ENCODE measurements around the gene GCKR. TPM values are rescaled to one million over a fixed set of nuclear protein-coding genes. Genes with fewer than 3 reads are reported as not detected.

The GCKR gene
- total and polyA plus RNA-seq, 12 donors: 0.24 to 29.4 (median 7.5) TPM

DNA sequence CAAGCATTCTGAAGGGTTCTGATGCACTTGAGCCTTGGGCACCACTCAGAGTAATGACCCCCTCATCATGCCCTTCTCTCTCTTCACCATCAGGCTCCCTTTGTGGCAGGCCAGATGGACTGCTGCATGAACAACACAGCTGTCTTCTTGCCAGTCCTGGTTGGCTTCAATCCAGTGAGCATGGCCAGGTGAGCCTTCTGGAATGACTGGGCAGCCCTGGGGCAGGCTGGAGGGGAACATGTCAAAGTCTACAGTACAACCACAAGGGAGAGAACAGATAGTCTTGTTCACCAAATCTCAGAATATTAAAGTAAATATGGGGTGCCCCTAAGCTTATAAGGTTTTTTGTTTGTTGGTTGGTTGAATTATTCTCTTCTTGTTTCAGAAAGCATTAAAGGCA is 4.4 kb downstream of the GCKR start:
- H3K27ac ChIP-seq: no peak overlapping the region
- no peaks in the 10 kb centered on the region for H3K9me3 ChIP-seq (replicated peaks in 1 of 3)
- H3K4me3 ChIP-seq: no peak overlapping the region
- TF ChIP-seq POLR2A (IDR thresholded peaks at IDR 0.05): no peak
- TF ChIP-seq, protein P1, sequence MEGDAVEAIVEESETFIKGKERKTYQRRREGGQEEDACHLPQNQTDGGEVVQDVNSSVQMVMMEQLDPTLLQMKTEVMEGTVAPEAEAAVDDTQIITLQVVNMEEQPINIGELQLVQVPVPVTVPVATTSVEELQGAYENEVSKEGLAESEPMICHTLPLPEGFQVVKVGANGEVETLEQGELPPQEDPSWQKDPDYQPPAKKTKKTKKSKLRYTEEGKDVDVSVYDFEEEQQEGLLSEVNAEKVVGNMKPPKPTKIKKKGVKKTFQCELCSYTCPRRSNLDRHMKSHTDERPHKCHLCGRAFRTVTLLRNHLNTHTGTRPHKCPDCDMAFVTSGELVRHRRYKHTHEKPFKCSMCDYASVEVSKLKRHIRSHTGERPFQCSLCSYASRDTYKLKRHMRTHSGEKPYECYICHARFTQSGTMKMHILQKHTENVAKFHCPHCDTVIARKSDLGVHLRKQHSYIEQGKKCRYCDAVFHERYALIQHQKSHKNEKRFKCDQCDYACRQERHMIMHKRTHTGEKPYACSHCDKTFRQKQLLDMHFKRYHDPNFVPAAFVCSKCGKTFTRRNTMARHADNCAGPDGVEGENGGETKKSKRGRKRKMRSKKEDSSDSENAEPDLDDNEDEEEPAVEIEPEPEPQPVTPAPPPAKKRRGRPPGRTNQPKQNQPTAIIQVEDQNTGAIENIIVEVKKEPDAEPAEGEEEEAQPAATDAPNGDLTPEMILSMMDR (IDR thresholded peaks at IDR 0.05): no peak
- no peaks in the 10 kb centered on the region for H3K36me3 ChIP-seq (replicated peaks in 1 of 2)
- DNase-seq: no peak
- intact Hi-C loops (cut with DNase I): no loop called here
- no peaks in the 10 kb centered on the region for H3K27me3 ChIP-seq
- H3K4me1 ChIP-seq (replicated peaks in 1 of 2): no peaks in the 10 kb centered on the region

DNA sequence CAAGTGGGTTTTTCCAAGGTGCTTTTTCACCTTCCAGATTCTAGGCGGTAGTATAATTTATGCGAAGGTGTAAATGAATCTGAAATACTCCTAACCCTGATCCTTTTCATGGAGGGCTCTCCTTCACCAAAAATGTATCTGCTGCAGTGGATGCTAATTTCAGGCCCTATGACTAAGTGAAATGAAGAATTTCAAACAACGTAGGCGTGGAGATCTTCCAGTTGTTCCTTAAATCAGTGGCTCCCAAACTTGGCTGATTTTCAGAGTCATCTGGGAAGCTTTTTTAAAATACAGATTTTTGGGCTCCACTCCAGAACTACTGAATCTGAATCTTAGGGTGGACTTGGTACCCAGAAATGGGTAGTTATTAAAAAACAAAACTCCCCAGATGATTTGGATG is 5.5 kb downstream of the GCKR start:
- TF ChIP-seq, protein P1 (IDR thresholded peaks at IDR 0.05): no peak
- no peak for TF ChIP-seq POLR2A (IDR thresholded peaks at IDR 0.05)
- intact Hi-C loops (cut with DNase I): no loop called here
- no peak for DNase-seq
- no peaks in the 10 kb centered on the region for H3K4me1 ChIP-seq (replicated peaks in 1 of 2)
- H3K9me3 ChIP-seq (replicated peaks in 1 of 3): no peaks in the 10 kb centered on the region
- no peak overlapping the region for H3K27ac ChIP-seq
- no peaks in the 10 kb centered on the region for H3K36me3 ChIP-seq (replicated peaks in 1 of 2)
- H3K27me3 ChIP-seq: no peaks in the 10 kb centered on the region
- WGBS, 4 donors: 81 to 83% (median 82%) methylated on average over 4 of the region's 4 CpGs
- no peak overlapping the region for H3K4me3 ChIP-seq

DNA sequence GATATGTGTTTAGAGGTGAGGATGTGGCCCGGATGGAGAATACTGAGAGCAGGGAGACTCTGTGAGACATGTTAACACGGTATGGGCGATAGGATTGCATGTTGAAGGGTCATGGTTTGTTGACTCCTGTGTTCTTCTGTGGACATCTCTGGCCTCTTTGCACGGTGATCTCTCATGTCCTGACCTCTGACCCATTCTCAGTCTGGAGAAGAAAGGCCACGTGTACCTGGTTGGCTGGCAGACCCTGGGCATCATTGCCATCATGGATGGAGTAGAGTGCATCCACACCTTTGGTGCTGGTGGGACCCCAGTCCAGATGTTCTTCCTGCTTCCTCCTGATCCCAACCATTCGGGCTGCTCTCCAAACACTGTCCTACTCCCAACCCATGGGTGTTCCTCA is 9.9 kb downstream of the GCKR start:
- Histone ChIP-seq H3K27me3 (no peaks in the 10 kb centered on the region), H3K27ac (no peak overlapping the region), H3K4me3 (no peak overlapping the region), H3K36me3 (replicated peaks in 1 of 2) (no peaks in the 10 kb centered on the region), H3K4me1 (replicated peaks in 1 of 2) (no peaks in the 10 kb centered on the region), H3K9me3 (replicated peaks in 1 of 3) (no peaks in the 10 kb centered on the region)
- 82 to 93% (median 91%) methylated on average over 6 of the region's 6 CpGs for whole genome bisulfite sequencing, 4 donors
- TF ChIP-seq POLR2A (IDR thresholded peaks at IDR 0.05): no peak
- TF ChIP-seq, protein P1 (IDR thresholded peaks at IDR 0.05): no peak
- no peak for DNase-seq
- intact Hi-C loops (cut with DNase I): no loop called here

DNA sequence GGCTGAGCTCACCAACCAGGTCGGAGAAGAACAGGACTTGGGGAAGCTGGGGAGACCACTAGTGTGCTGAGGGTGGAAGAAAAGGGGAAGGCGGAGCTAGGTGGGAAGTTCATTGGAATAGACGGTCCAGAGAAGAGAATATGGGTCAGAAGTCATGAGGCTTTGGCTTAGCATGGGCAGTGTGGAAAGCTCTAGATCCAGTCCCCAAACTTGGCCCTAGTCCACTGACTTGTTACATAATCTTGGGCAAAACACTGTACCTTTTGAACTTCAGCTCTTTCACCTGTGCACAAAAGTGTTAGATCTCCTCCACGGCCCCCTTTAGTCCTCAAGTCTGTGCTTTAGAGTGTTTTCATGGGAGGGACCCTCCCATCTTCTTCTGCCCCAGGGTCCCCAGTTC is 10.7 kb downstream of the GCKR start:
- no peaks in the 10 kb centered on the region for H3K9me3 ChIP-seq (replicated peaks in 1 of 3)
- no peaks in the 10 kb centered on the region for H3K4me1 ChIP-seq (replicated peaks in 1 of 2)
- 73 to 85% (median 81%) methylated on average over 4 of the region's 4 CpGs for WGBS, 4 donors
- no peak for DNase-seq
- intact Hi-C loops (cut with DNase I): no loop called here
- H3K4me3 ChIP-seq: no peak overlapping the region
- H3K27me3 ChIP-seq: no peaks in the 10 kb centered on the region
- H3K36me3 ChIP-seq (replicated peaks in 1 of 2): no peaks in the 10 kb centered on the region
- no peak overlapping the region for H3K27ac ChIP-seq
- TF ChIP-seq, protein P1 (IDR thresholded peaks at IDR 0.05): no peak
- TF ChIP-seq POLR2A (IDR thresholded peaks at IDR 0.05): no peak
